A172 (cell line): Measurements from ENCODE around the gene SYCN. TPM values are rescaled to one million over a fixed set of nuclear protein-coding genes. Genes with fewer than 3 reads are reported as not detected.

Source experiments
- DNase-seq: peaks from one replicate; pipeline ENCODE4 v3.0.0-alpha.2; 2015; ENCODE audit warnings: low spot score
- total RNA-seq: library from RNA; depleted of rRNA; stranded (reverse); fragments of >200 nt; shearing (Covaris generic); gene quantifications from 2 replicates; pipeline ENCODE4 v1.2.3, GENCODE V29; 2014

SYCN gene
- total RNA-seq, 1 experiment from 2014 or later: not detected

GRCh38 chr19:39171479-39172465 lies 32.3 kb downstream of the SYCN start:
- no peak for DNase-seq

- DNase-seq: no peak
Observed at GRCh38 chr19:39170386-39171231, 33.5 kb downstream of the SYCN start.

- DNase-seq: no peak
Observed at GRCh38 chr19:39169143-39169810, 34.8 kb downstream of the SYCN start.

- no peak for DNase-seq
Observed at GRCh38 chr19:39168258-39169142, 35.6 kb downstream of the SYCN start.

GRCh38 chr19:39167461-39168257 lies 36.4 kb downstream of the SYCN start:
- DNase-seq: no peak

GRCh38 chr19:39166571-39167391 lies 37.3 kb downstream of the SYCN start:
- DNase-seq: no peak

GRCh38 chr19:39165857-39166256 lies 38.2 kb downstream of the SYCN start:
- DNase-seq: no peak

GRCh38 chr19:39164289-39164688 lies 39.8 kb downstream of the SYCN start:
- no peak for DNase-seq

GRCh38 chr19:39163621-39164020 lies 40.4 kb downstream of the SYCN start:
- no peak for DNase-seq

GRCh38 chr19:39162441-39163043 lies 41.5 kb downstream of the SYCN start:
- DNase-seq: no peak

- DNase-seq: no peak
Observed at GRCh38 chr19:39160889-39161672, 43.0 kb downstream of the SYCN start.

- no peak for DNase-seq
Observed at GRCh38 chr19:39160523-39160861, 43.6 kb downstream of the SYCN start.

- no peak for DNase-seq
Observed at GRCh38 chr19:39158646-39159260, 45.3 kb downstream of the SYCN start.

GRCh38 chr19:39157997-39158389 lies 46.1 kb downstream of the SYCN start:
- no peak for DNase-seq

GRCh38 chr19:39157275-39157996 lies 46.6 kb downstream of the SYCN start:
- DNase-seq: no peak

GRCh38 chr19:39156326-39157230 lies 47.5 kb downstream of the SYCN start:
- DNase-seq: peak; percentile 36
